Activated CD8-positive, alpha-beta memory T cell treated with anti-CD3 and anti-CD28 coated beads, Interleukin-2, amount 50 U/mL, for 4 hours (primary cell): ENCODE measurements around the gene VKORC1.

Experiments
- DNase-seq: peaks from one replicate; pipeline ENCODE4 v3.0.0-alpha.2; 2020

The VKORC1 gene

DNA sequence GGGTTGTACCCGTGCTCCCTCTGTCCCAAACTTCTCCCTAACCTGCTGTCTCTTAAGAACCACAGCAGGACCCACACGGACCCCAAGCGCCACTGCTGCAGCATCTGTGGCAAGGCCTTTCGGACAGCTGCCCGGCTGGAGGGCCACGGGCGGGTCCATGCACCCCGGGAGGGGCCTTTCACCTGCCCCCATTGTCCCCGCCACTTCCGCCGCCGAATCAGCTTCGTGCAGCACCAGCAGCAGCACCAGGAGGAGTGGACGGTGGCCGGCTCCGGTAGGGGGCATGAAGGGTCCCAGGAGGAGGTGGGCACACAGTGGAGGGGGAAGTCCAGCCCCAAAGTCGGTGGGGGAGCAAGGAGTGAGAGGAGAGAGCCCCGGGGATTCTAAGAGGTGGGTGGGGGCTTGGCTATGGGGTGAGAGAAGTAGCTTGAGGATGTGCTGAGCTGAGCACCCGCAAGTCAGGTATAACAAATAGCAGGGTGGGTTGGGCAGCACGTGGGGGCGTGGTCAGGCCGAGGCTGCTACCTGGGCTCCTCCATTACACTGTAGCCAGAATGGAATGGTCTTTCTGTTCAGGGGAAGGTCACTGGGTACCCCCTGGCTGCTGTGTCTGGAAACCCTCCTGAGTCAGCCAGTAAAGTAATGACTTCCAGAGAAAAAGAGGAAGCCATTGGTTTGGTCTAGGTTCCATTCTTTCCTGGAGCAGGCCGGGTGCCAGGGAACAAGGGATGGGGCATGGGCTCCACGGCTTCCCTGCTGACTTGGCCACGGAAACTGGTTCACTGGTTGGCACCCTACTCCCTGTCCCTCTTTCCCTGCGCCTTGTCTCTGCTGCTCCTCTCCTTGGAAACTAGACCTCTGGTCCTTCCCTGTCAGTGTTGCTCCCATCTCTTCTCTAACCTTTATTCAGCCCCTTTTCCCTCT is 12.9 kb downstream of the VKORC1 start:
- DNase-seq = no peak

DNA sequence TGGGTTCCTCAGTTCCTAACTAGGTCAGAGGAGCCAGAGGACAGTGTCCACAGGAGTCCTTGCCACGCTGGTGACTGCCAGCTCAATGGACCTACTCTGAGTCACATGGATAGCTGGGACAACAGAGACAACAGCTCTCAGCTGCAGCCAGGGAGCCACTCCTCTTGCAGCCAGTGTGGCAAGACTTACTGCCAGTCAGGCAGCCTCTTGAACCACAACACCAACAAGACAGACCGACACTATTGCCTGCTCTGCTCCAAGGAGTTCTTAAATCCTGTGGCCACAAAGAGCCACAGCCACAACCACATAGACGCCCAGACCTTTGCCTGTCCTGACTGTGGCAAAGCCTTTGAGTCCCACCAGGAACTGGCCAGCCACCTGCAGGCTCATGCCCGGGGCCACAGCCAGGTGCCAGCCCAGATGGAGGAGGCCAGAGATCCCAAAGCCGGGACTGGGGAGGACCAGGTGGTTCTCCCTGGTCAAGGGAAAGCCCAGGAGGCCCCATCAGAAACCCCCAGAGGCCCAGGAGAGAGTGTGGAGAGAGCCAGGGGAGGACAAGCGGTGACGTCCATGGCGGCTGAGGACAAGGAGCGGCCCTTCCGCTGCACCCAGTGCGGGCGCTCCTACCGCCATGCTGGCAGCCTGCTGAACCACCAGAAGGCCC is 13.7 kb downstream of the VKORC1 start:
- DNase-seq = no peak

DNA sequence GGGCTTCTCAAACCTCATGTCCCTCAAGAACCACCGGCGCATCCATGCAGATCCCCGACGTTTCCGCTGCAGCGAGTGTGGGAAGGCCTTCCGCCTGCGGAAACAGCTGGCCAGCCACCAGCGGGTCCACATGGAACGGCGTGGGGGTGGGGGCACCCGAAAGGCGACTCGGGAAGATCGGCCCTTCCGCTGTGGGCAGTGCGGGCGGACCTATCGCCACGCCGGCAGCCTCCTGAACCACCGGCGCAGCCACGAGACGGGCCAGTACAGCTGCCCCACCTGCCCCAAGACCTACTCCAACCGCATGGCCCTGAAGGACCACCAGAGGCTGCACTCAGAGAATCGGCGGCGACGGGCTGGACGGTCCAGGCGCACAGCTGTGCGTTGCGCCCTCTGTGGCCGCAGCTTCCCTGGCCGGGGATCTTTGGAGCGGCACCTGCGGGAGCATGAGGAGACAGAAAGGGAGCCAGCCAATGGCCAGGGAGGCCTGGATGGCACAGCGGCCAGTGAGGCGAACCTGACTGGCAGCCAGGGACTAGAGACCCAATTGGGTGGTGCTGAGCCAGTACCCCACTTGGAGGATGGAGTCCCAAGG is 14.5 kb downstream of the VKORC1 start:
- DNase-seq = no peak

DNA sequence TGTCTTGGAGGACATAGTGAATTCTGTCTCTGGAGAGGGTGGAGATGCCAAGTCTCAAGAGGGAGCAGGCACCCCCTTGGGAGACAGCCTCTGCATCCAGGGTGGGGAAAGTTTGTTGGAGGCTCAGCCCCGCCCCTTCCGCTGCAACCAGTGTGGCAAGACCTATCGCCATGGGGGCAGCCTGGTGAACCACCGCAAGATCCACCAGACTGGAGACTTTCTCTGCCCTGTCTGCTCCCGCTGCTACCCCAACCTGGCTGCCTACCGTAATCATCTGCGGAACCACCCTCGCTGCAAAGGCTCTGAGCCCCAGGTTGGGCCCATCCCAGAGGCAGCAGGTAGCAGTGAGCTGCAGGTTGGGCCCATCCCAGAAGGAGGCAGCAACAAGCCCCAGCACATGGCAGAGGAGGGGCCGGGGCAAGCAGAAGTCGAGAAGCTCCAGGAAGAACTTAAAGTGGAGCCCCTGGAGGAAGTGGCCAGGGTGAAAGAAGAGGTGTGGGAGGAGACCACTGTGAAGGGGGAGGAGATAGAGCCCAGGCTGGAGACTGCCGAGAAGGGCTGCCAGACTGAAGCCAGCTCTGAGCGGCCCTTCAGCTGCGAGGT is 15.2 kb downstream of the VKORC1 start:
- DNase-seq = no peak

DNA sequence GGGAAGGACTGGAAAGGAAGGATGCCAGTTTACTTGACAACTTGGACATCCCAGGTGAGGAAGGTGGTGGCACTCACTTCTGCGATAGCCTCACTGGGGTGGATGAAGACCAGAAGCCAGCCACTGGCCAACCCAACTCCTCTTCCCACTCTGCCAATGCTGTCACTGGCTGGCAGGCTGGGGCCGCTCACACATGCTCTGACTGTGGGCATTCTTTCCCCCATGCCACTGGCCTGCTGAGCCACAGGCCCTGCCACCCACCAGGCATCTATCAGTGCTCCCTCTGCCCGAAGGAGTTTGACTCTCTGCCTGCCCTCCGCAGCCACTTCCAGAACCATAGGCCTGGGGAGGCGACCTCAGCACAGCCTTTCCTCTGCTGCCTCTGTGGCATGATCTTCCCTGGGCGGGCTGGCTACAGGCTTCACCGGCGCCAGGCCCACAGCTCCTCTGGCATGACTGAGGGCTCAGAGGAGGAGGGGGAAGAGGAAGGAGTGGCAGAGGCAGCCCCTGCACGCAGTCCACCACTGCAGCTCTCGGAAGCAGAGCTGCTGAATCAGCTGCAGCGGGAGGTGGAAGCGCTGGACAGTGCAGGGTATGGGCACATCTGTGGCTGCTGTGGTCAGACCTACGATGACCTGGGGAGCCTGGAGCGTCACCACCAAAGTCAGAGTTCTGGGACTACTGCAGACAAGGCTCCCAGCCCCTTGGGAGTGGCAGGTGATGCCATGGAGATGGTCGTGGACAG is 15.8 kb downstream of the VKORC1 start:
- no peak for DNase-seq

DNA sequence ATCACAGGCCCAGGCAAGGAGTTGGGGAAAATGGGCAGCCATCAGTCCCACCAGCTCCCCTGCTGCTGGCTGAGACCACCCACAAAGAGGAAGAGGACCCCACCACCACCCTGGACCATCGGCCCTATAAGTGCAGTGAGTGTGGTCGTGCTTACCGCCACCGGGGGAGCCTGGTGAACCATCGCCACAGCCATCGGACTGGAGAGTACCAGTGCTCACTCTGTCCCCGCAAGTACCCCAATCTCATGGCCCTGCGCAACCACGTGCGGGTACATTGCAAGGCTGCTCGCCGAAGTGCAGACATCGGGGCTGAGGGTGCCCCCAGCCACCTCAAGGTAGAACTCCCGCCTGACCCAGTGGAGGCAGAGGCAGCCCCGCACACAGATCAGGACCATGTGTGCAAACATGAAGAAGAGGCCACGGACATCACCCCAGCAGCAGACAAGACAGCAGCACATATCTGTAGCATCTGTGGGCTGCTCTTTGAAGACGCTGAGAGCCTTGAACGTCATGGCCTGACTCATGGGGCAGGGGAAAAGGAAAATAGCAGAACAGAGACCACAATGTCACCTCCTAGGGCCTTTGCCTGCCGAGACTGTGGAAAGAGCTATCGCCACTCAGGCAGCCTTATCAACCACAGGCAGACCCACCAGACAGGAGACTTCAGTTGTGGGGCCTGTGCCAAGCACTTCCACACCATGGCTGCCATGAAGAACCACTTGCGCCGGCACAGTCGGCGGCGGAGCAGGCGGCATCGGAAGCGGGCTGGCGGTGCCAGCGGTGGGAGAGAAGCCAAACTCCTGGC is 16.8 kb downstream of the VKORC1 start:
- no peak for DNase-seq

DNA sequence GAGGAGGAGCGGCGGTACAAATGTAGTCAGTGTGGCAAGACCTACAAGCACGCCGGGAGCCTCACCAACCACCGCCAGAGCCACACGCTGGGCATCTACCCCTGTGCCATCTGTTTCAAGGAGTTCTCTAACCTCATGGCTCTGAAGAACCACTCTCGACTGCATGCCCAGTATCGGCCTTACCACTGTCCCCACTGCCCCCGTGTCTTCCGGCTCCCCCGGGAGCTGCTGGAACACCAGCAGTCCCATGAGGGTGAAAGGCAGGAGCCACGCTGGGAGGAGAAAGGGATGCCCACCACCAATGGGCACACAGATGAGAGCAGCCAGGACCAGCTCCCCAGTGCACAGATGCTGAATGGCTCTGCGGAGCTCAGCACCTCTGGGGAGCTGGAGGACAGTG is 17.6 kb downstream of the VKORC1 start:
- no peak for DNase-seq

DNA sequence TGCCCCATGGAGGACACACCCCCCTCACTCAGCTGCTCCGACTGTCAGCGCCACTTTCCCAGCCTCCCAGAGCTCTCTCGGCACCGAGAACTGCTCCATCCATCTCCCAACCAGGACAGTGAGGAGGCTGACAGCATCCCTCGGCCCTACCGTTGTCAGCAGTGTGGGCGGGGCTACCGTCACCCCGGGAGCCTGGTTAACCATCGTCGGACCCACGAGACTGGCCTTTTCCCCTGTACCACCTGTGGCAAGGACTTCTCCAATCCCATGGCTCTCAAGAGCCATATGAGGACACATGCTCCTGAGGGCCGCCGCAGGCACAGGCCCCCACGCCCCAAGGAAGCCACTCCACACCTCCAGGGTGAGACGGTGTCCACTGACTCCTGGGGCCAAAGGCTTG is 18.3 kb downstream of the VKORC1 start:
- DNase-seq = no peak

DNA sequence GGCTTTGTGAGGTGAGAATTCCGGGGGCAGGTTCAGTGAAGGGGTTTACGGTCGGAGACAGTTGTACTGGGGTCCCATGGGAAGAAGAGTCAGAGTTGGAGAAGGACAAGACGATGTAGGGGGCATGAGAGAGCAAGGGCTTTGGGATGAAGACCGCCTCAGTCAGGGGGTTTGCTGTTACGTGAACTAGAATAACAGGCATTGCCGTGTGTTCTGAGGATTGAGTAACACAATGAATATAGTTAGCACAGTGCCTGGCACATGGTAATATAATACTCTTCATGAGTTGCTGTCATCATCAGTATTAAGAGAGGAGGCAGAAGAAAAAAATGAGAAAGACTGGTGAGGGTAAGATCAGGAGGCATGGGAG is 19.8 kb downstream of the VKORC1 start:
- no peak for DNase-seq

DNA sequence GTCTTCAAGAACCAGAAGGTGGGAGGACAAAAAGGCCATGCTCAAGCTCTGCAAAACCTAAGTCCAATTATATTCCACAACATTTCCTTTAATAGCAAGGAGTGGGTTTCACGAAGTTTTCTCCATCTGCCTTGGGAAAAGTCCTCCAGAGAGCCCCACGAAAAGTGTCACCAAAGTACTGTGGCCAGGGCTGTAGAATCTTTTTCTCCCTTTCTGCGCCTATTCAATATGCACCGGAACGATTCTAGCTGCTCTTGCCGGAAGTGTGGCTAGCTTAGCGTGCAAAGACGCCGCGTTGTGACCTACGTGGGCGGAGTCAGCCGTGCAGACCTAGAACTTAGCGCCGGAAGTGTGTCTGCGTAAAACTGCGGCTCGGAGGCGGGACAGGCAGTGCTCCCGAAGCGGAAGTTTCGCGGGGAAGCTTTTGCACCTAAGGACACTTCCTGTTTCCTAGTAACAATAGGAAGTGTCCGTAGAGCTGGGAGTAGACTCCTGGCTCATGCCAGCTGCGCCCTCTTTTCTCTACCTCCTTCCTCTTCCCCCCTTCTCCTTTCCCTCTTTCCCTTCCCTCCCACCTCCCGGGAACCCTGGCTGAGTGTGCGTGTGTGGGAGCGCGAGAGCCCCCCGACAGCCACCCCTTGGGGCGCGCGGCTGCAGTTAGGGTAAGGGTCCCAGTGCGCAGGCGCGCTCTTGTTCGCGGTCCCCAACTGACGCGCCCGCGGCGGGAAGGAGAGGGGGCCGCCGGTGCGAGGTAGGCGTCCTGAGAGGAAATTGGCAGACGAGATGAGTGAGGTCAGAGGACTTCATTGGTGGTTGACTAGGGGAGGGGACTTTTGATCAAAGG is 20.4 kb downstream of the VKORC1 start, which contains the start of the genes ZNF646 and ZNF668:
TSS of gene ZNF646 (plus strand) at position 453 of the 844 bp plus-strand sequence. CDS start 1,903 bp downstream, outside the sequence.
TSS of gene ZNF668 (minus strand) at position 271 of the 844 bp plus-strand sequence. CDS start 9,781 bp downstream, outside the sequence.
- peak; percentile 97 for DNase-seq

DNA sequence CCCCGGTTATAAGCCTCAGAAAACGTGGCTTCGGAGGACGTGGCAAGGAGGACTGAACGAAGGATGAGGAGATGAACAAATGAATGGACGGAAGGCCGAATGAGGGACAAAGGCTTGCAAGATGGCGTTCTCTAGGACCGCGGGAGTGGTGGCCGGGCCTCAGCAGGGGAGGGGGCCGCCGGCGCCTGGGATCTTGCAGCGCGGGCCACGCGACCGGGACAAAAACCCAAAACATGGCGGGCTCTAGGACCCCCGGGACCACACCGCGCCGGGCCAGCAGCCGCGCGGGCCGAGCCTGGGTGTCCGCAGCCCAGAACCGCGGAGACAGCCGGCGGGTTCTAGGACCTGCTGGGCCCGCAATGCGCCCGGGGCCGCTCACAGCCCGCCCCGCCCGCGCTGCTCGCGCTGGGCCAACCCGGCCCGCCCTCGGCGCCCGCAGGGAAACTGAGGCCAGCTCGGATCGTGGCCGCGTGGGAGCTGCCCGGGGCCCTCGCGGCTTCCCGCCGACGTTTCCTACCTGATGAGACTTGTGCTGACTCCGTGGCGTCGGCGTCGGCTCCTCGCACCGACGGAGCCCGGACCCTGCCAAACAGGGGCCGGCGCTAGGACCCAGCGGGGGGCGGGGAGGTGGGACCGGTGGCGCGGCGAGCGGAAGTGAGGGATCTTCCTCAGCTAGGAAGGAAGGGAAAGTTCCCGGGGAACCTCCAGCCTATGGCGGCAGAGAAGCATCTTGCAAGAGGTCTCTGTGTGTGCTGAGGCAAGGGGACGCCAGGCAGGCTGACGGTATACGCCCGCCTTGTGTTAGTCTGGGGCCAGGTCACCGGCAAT is 21.2 kb downstream of the VKORC1 start:
- DNase-seq = peak; percentile 84

DNA sequence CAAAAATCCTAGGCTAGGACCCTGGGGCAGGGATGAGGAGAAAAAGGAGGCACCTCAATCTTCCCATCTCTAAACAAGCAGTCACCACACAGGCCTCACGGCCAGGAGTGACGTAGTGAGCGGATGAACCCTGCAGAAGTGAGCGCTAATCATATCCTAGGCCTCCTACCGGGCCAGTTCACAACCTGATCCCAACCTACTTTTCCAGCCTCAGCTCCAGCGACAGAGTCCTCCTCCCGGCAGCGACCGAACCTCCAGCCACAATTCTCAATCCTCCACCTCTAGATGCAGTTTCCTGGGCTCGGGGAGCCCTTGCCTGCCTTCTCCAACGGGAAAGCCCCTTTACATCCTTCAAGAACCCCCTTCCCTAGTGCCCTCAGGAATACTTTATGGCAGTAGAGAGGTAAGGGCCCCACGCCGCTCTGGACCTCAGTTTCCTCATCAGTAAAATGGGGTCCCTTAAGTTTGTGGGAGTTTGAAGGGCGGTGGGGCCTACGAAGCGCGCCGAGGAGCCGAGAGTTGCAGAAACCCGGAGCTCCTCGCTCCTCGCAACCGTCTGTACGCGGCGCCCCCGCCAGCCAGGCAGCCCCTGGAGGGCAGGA is 22.0 kb downstream of the VKORC1 start:
- no peak for DNase-seq

DNA sequence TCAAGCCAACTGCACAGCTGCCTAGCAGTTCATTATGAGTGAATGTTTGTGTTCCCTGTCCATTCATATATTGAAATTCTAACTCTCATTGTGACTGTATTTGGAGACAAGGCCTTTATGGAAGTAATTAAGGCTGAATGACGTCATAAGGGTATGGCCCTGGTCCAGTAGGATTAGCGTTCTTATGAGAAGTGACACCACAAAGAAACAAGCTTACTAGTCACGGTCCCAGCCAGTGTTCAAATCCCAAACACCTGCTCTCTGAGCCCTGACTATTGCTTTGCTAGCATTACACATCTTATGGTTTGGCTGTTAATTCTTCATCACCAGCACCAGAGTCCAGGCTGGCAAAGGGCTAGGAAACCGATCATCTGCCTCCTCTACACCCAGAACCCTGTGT is 22.7 kb downstream of the VKORC1 start:
- no peak for DNase-seq

DNA sequence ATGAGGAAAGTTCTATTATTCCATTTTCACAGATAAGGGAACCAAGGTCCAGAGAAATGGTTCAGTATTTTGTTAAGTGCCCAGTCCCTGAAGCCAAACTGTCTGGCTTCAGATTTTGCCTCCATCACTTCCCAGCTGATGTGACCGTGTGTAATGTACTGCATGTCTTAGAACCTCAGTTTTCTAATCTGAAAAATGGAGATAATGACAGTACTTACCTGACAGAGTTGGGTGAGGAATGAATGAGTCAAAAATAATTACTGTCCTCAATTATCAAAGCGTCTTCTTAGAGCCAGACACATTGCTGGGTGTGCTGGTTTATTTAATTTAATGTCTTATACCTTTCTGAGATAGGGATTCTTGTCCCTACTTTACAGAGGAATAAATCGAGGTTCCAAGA is 27.3 kb downstream of the VKORC1 start:
- DNase-seq = no peak

DNA sequence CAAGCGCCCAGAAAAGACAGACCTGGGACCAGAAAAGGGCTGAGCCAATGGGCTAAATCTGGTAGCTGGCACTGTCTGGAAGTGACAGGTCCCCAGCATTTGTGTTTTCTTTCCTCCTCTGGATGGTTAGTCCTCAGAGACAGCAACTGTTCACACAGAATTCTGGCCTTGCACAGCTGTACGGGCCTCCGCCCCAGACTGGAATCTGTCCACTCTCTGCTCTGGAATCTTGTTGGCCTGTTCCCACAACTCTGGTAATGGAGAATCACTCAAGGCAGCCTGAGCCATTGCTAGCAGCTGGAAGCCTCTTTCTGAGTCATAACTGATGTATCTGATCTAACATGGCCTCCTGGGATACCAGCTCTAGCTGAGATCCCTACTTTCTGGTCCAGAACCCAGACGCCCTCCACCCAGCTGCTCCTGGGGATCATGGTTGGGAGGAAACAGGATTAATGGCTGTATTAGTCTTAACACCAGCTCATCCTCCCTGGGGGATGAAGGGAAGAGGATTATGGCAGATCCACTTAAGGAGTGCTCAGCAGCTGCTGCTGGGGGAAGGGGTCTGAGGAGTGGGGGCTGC is 29.6 kb downstream of the VKORC1 start:
- DNase-seq = no peak

DNA sequence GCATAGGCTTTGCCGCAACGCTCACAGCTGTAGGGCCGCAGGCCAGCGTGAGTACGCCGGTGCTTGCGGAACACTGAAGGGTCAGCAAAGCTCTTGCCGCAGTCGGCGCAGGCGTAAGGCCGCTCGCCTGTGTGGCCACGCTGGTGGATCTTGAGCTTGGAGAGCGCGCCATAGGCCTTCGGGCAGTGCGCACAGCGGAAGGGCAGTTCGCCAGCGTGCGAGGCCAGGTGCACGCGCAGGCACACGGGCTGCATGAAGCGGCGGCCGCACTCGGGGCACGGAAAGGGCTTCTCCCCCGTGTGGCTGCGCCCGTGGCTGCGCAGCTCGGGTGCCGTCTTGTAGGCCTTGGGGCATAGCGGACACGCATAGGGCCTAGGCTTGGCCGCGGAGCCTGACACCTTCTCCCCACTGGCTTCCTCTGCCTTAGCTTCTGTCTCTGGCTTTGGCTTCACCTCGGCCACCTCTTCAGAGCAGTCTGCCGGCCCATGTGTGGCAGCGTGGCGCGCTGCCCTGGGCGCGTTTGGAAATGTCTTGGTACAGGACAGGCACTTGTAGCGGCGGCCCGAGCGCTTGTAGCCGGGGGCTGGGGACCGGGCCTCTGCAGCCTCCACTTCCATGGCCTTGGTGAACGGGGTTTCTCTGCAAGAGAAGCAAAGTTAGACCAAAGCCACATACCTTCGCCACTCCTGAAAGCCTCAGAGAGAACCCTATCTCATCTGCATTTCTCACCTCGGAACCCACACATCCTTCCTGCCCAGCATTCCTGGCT is 30.6 kb downstream of the VKORC1 start:
- no peak for DNase-seq

DNA sequence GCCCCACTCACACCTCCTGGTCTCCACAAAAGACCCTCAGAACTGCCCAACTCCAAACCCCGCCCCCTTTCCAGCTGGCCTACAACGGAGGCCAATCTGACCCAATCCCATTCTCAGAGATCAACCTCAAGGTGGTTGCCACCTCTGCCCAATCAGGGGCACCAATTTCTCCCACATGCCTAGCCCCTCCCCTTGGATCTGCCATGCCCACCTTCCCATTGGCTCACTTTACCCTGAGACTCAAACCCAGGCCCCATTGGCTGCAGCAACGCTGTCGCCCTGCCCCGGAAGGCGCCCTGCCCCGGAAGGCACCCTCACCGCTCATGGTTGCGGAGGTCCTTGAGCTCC is 31.1 kb downstream of the VKORC1 start:
- DNase-seq = no peak

DNA sequence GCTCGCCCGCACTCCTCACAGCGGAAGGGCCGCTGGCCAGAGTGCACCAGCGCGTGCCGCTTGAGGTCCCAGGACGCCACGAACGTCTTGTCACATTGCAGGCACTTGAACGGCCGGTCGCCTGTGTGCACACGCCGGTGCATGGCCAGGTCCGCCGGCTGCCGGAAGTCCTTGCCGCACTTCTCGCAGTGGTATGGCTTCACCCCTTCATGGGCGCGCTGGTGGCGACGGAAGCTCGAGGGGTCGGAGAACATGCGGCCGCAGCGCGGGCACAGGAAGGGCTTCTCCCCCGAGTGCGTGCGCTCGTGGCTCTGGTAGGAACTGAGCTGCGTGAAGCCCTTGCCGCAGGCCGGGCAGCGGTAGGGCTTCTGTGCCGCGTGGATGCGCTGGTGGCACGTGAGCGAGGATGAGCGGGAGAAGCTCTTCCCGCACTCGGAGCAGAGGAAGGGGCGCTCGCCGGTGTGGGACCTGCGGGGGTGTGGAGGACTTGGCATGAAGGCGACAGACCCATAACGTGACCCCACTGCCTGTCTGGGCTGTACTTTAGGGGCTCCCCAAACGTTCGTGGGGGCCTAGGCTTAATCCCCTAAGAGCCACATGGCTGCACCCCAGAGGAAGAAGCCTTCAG is 32.7 kb downstream of the VKORC1 start:
- DNase-seq = no peak
